HEK293T (cell line): ENCODE data around the gene PUS7.

Source experiments
- FOXM1 ChIP-seq: fragments of 450-650 bp; IDR thresholded peaks from 2 replicates; pipeline ENCODE4 v1.6.1; 2017; ENCODE audit warnings: mild to moderate bottlenecking, borderline replicate concordance
- SP1 ChIP-seq: fragments of 450-650 bp; IDR thresholded peaks from 2 replicates; pipeline ENCODE4 v1.6.1; 2017

DNA sequence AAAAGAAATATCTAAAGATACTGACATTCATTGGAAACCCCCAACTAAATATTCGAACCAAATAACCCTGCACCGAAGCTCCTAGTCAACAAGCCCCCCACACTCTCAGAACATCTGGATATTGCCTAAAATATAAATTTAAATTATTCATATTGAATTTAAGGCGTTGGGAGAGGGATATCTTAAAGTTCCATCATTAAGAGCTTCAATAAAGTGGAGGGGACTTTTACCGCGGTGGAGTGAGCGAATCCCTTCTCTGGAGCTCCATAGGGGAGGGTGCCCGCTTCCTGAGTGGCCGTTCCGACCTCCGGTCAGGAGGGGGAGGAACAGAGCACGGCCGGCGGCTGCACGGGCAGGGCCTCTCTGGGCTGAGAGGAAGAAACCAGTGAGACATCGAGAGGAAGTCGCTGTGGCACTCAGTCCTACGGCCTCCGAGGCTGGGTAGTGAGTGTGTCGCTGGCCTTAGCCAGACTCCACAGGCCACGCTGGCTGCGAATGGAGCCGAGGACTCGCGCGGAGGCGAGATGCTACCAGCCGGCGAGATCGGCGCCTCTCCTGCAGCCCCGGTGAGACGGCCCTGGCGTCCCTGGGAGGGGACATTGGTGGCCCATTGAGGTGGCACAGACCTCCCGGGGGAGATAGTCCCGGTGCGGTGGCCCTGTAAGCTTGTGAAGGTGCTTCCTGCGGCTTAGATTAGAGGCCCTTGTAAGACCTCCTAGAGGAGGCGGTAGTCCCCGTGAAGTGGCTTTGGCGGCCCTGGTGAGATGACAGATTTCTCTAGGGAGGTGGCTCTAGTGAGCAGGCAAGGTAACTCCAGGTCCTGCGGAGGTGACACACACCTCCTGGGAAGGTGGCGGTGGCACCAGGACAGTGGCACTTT is 10.0 kb upstream of the PUS7 start, which contains the start of gene RINT1:
- TF ChIP-seq FOXM1 (no peak), SP1 (no peak)
